HL-60/S4 (cell line): Measurements from ENCODE around the gene CACNA2D3.

Experiments
- in situ Hi-C: fragments of 300-500 bp; cut with MboI; formaldehyde crosslinking; loops from 2 replicates; pipeline ENCODE4 v1.14.3; 2022; ENCODE audit warnings: low sequenced_read_pairs

Gene CACNA2D3

GRCh38 chr3:54859184-54859583, 736.8 kb downstream of the CACNA2D3 start:
- in situ Hi-C loops = no loop called here

DNA sequence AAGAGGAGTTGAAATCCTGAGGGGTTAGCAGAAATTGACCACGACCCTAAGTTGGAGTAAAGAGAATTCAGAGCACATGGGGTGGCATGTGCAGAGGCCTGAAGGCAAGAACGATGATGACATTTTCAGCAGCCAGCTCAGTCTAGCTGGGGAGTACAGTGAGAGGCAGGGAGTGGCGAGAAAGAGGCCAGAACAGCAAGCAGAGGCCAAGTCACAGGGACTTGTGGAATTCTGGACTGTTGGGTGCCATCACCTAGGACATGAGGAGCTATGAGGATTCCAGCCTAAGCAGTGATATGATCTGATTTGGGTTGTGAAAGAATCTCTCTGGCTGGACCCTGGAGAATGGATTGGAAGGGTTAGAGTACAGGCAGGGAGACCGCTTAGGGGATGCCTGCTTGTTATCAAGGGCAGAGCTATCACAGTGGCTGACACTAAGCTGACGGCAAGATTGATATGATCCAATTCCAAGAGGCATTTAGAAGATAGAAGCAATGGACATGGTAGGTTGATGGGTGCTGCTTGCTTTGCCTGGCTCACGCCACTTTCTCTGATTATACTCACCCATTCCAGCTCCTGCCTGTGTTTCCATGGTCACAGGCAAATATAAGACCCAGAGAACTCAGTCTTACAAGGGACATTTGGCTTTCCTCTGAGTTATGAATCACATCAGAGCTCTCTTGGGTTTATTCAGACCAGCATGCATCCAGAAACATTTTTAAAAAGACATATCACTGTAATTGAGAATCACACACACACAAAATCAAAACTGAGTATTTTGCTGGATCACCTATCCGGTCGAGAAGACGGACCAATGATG, 739.1 kb downstream of the CACNA2D3 start:
- in situ Hi-C loops = no loop called here

DNA sequence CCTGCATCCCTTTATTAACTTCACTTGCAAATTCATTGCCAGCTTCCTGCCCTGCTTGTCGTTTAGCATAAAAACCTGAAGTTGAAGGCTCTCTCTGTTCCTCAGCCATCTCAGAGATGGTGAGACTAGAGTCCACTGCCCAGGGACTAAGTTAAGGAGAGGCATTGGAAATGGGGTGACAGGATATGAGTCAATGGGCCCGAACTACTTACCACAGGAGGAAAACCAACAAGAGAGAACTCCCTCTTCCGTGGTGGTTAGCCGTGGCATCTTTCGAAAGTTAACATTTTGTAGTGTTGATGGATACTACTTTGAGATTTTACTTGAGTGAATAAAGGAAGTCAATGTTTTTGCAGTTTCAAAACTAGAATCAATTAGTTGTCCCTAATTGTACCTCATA, 740.2 kb downstream of the CACNA2D3 start:
- in situ Hi-C loops = no loop called here

- in situ Hi-C loops = no loop called here
Measured at GRCh38 chr3:54863366-54863765, 741.0 kb downstream of the CACNA2D3 start.

DNA sequence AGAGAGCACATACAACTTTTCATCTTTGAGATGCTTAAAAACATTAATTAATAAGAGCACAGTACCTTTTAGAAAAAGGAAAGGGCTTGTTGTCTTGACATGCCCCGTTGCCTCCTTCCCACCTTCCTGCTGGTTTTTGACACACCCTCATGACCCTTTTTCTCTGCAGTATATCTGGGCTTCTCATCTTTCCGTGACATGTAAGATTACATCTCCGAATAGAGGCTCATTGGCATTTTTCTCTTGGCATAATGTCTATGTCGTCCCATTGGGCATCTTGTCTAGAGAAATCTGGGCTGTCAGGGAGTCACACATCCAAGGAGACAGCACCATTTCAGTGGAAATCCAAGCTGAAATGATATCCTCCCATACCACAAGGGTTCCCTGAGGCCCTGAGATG, 741.4 kb downstream of the CACNA2D3 start:
- in situ Hi-C loops = no loop called here

GRCh38 chr3:54865316-54865715, 743.0 kb downstream of the CACNA2D3 start:
- in situ Hi-C loops = no loop called here

DNA sequence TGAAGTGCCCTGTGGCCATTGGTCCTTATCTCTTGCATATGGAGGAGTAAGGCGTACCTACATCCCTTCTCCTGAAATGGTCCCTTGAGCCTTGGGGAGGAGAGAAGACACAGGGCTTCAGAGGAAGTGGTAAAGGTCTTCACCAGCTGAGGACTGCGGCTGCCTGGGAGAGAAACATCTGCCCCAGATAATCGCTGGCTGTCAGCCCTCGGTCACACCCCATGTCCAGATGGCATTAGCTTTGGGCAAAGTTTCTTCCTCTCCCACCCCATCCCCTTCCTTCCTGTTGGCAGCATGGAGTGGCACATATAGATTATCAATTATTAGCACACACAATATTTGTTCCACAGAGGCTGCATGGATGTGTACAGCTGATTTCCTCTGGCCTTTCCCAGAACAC, 743.9 kb downstream of the CACNA2D3 start:
- in situ Hi-C loops = no loop called here

DNA sequence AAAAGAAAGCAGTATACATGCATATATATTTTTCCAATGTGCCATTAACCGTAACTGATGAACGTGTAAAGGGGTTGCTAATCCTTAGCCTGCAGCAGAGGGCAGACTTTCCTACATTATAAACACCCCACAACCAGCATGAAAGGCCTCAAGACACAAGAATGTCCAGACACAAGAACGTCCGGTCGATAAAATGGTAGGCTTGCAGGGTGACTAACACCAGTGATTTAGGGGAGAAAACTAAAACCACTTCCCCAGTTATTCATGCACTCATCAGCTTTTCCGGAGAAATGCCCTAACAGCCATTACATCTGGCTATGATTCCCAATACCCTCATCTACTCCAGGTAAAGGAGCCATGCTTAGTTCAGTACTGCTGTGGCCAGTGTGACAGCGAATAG, 748.1 kb downstream of the CACNA2D3 start:
- in situ Hi-C loops = no loop called here

GRCh38 chr3:54871867-54872266, 749.5 kb downstream of the CACNA2D3 start:
- in situ Hi-C loops = no loop called here

DNA sequence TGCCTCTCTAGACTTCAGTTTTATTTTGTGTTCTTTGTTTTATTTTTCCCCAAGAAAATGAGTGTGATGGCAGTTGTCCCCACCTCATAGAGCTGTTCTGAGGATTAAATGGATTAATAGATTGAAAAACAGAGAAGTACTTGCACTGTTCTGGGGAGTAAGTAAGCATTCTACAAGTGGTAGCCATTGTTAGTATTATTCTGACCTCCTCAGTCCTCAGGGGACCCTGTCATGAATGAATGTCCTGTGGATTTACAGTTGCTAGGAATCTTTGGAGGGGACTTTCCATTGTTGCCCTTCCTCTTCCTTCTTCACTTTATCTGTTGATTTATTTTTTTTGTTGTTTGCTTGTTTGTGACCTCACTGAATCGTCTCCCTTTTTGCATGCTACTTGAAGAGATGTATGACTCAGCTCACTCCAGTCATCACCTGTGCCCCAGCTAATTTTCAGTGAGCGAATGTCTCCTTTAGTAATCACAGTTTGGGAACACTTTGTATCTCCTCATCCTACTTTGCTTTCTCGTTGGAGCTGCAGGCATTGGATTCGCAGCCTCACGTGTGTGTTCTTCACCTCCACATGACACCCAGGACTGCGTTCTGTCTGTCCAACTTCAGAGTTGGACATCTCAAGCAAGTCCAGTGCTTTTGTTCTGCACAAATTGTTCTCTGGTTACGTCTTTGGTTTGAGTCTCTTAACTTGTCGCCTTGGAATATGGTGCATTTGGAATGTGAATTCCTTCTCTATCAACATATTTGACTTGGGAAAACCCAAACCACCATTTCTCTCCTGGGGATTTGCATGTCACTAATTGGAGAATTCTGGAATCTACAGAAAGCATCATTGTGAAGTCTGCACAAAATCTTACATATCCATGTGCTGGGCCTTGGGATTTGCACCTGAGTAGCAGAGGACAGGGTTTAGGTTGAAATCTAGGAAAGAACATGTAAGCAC, 751.0 kb downstream of the CACNA2D3 start:
- in situ Hi-C loops = no loop called here

DNA sequence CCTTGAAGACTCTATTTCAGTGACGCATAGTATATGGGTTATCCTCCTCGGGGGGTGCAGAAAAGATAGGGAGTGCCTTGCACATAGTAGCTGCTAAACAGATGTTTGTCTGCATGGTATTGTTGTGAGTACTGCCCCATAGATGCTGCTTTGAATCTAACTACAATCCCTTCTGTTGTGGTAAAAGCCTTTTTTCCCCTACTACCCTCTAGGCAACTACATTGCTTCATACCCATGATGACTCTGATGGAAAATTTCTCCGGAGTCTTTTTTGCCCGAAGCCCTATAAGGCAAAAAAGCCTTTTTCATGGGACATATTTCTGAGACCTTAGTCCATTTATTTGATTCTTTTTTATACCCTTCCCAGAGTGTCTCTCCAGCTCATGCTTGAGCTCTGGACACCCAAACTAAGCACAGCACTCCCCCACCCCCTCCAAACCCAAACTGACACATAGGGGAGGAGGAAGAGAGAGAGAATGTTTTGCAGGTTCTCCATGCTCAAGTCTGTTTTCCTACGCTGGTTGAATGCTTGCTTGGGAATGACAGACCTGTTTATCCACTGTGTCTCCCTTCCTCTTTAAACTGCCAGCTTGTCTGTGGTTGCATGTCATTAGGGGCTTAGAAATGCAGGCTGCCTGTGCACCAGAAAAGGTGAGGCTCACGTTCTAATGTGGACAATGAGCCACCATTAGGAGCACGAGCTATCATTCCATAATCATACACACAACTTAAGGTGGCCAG, 752.6 kb downstream of the CACNA2D3 start:
- in situ Hi-C loops = no loop called here

DNA sequence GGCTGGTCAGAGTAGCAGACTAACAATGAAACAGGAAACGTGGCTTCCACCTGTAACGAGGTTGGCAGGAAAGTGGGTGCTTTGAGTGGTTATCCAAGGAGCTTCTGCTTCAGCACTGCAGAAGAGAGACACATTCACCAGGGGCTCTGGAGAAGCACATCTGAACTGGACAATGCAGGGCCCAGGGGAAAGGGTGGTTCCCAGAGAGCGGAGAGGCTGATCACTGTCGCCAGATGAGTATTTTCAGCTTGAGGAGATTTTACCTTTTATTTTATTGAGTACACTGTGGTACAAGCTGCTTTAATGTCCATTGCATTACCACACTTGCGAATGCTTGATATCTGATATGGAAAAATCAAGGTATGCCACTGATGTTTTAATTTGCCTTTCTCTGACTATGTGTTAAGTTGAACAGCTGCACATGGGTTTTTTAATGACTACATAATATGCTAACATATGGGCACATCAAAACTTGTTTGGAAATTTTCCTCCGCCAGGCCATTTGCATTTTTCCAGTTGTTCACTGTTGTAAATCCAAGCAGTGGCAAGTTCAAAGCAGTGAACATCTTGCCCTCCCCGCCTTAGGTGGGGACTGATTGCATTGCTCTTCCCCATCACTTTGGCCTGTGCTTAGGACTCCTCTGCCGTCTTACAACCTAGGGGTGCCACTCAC, 753.4 kb downstream of the CACNA2D3 start:
- in situ Hi-C loops = no loop called here

DNA sequence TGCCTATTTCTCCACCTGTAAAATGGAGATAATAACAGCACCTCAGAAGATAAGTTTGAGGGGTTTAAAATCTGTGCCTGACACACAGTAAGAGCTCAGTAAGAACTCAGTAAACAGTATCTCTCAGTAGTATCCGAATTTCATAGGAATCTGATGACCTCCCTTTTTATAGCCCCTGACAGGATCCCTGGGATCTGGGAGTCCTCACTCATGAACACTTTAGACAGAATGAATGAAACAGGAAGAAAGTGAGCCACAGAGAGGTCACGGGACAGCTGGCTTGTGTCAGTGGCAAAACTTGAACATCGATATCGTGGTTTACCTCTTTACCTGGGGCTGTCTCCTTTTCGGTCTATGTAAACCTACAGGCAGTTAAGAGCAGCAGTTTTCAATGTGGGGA, 754.3 kb downstream of the CACNA2D3 start:
- in situ Hi-C loops = no loop called here

GRCh38 chr3:54877730-54878129, 755.4 kb downstream of the CACNA2D3 start:
- in situ Hi-C loops = no loop called here

- in situ Hi-C loops = no loop called here
Measured at GRCh38 chr3:54878145-54878544, 755.8 kb downstream of the CACNA2D3 start.

DNA sequence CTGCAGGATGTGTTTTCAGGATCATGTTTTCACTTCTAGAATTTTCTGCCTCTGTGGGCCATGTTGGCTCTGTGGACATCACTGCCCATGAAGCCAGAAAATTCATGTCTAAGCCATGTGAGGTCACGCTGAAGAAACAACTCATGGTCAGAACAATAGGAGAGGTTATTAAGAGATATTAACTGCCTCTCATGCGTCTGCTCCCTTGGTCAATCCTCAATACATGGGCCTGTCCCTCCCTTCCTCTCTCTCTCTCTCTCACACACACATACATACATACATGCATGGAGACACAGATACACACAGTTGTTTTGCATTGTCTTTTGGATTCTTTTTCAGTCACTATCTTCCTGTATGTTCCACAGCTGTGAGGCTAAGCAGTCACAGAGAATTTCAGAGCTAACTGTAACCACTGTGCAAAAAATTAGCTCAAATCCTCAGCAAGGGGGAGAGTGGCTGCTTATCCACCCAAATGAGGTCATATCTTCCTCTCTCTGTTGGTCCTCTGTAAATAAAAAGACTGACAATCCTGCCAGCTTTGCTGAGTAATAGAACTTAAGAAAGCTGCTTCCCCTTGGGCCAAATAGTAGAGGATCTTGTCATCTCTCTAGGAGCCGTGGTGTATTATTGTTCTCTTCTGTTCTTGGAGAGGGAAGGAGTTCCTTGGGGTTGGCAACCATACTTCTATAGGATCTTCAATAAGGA, 759.9 kb downstream of the CACNA2D3 start:
- in situ Hi-C loops = no loop called here

DNA sequence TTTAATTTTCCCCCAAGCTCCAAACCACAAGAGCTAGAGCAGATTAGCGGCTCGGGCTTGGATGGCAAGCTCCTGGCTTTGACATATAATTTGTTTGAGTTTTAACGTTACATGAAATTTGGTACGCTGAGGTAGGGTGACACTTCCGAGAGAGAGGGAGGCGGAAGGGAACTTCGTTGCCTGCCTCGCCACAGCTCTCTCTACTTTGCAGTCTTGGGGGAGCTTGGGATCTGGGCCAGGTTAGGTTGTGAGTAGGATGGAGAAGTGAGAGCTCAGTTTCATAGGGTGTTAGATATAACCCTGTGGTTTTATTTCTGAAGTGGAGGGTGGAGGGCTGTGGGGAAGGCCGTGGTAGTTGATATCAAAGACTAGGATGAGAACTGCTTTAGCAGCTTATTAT, 765.8 kb downstream of the CACNA2D3 start:
- in situ Hi-C loops = no loop called here

GRCh38 chr3:54888873-54889272, 766.5 kb downstream of the CACNA2D3 start:
- in situ Hi-C loops = no loop called here

- in situ Hi-C loops = no loop called here
Measured at GRCh38 chr3:54889731-54890130, 767.4 kb downstream of the CACNA2D3 start.

DNA sequence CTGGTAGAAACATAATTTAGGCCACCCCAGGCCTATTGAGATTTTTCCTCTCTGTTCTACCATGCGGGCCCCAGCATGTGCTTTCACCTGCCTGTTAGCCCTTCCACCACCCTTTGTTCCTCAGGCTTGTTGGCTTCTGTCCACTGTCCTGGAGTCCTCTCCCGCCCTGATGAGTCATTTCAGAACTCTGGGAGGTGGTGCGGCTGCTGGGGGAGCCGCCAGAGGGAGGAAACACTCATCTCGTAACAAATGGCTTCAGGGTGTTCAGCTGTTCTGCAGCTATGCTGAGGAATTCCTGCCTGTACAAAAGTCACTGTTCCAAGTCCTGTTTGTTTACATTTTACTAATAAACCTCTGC, 769.2 kb downstream of the CACNA2D3 start:
- in situ Hi-C loops = no loop called here
